Caco-2 (cell line): Measurements from ENCODE around the gene NENF. TPM values are rescaled to one million over a fixed set of nuclear protein-coding genes. Genes with fewer than 3 reads are reported as not detected.

Source experiments
- BruUV-seq: library from RNA; stranded (reverse); fragments of 400-500 nt; replicated peaks from 2 replicates; lab custom pipeline; 2021; lab: Mats Ljungman, UMichigan
- CTCF ChIA-PET: fragments of 300-600 bp; sonication (Branson Sonifier 250); formaldehyde crosslinking; loops from one replicate; lab custom pipeline; 2022; ENCODE audit warnings: antibody characterized with exemption; lab: Charles Lee
- POLR2A ChIA-PET: fragments of 300-600 bp; sonication (Branson Sonifier 250); formaldehyde crosslinking; loops from one replicate; lab custom pipeline; 2022; ENCODE audit warnings: antibody characterized with exemption; lab: Charles Lee
- DNase-seq, 2 experiments: peaks; one replicate each; pipeline versions ENCODE4 v3.0.0 to v3.0.0-alpha.2; 2020 to 2022
- H3K27me3 ChIP-seq: replicated peaks from 2 replicates; pipeline ENCODE4 v1.6.0; 2011; ENCODE audit warnings: low read length; ENCODE audit not compliant: control insufficient read depth, insufficient read depth
- H3K36me3 ChIP-seq: 2 replicates; pipeline ENCODE4 v1.5.1; 2011; ENCODE audit warnings: low read length; ENCODE audit not compliant: control insufficient read depth, insufficient read depth
- H3K4me1 ChIP-seq: fragments of 250-450 bp; sonication (Bioruptor Pico); 2 replicates; pipeline ENCODE4 v1.5.1; 2020; ENCODE audit warnings: mild to moderate bottlenecking
- H3K4me3 ChIP-seq: 2 replicates; pipeline ENCODE4 v1.5.1; 2011; ENCODE audit warnings: low read depth, mild to moderate bottlenecking, control low read depth, low read length
- H3K9me3 ChIP-seq: fragments of 250-450 bp; sonication (Bioruptor Pico); 2 replicates; pipeline ENCODE4 v1.5.1; 2020; ENCODE audit warnings: mild to moderate bottlenecking, moderate library complexity
- H3K27ac Mint-ChIP-seq: one replicate; pipeline ENCODE4 v1.8.0; 2022; ENCODE audit warnings: mixed read lengths; ENCODE audit not compliant: unreplicated experiment
- H3K27me3 Mint-ChIP-seq: one replicate; pipeline ENCODE4 v1.8.0; 2022; ENCODE audit warnings: mixed read lengths; ENCODE audit not compliant: insufficient read depth, unreplicated experiment
- H3K36me3 Mint-ChIP-seq: one replicate; pipeline ENCODE4 v1.8.0; 2022; ENCODE audit warnings: mild to moderate bottlenecking, mixed read lengths; ENCODE audit not compliant: insufficient read depth, unreplicated experiment
- H3K4me1 Mint-ChIP-seq: one replicate; pipeline ENCODE4 v1.8.0; 2022; ENCODE audit warnings: low read depth, mixed read lengths; ENCODE audit not compliant: unreplicated experiment
- H3K4me3 Mint-ChIP-seq: one replicate; pipeline ENCODE4 v1.8.0; 2022; ENCODE audit warnings: mild to moderate bottlenecking, moderate library complexity, mixed read lengths; ENCODE audit not compliant: unreplicated experiment
- H3K9me3 Mint-ChIP-seq: one replicate; pipeline ENCODE4 v1.8.0; 2022; ENCODE audit warnings: mixed read lengths; ENCODE audit not compliant: unreplicated experiment
- intact Hi-C: fragments of 100-400 bp; cut with micrococcal nuclease; formaldehyde crosslinking; loops from one replicate; pipeline ENCODE4 v1.10.0; 2022; ENCODE audit not compliant: unreplicated experiment
- total RNA-seq: library from RNA; stranded (reverse); gene quantifications from 2 replicates; pipeline ENCODE4 v1.2.3, GENCODE V29; 2022
- TF ChIP-seq, protein P1 (sequence below), 2 experiments: fragments of 200-600 bp in 1 of 2; IDR thresholded peaks; 1 replicate in 1 of 2; 2 replicates in 1 of 2; pipeline versions ENCODE4 v1.5.1 to v1.8.0; 2011 to 2022; ENCODE audit warnings: antibody characterized with exemption in 1 of 2, control low read depth in 1 of 2, inconsistent platforms in 1 of 2, low read depth in 1 of 2, low read length in 1 of 2, mild to moderate bottlenecking in 1 of 2, moderate library complexity in 1 of 2; ENCODE audit not compliant: insufficient read depth in 1 of 2, severe bottlenecking in 1 of 2, unreplicated experiment in 1 of 2

The NENF gene
- total RNA-seq, 1 experiment from 2014 or later, result 90.1 TPM

DNA sequence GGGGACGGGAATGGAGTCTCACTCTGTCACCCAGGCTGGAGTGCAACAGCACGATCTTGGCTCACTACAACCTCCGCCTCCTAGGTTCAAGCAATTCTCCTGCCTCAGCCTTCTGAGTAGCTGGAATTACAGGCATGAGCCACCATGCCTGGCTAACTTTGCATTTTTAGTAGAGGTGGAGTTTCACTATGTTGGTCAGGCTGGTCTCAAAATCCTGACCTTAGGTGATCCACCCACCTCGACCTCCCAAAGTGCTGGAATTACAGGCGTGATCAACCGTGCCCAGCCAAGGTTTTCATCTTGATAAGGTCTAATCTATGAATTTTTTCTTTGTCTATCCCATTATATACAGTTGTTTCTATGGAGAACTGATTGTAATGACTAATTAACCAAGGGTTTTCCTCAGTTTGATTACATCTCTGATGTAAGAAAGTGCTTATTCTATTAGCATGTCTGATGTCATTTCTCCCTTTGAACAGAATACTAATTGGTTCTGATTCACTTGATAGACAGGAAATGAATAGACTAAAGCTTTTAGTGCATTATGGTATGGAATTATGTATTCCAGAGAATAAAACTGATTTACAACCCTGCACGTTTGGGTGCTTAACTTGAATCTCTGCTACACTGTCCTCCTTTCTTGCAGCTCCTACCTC is 29.9 kb upstream of the NENF start:
- no peaks in the 10 kb centered on the region for H3K27me3 Mint-ChIP-seq
- no peak overlapping the region for H3K4me3 ChIP-seq
- intact Hi-C loops, result no loop called here
- H3K4me1 Mint-ChIP-seq, result no peaks in the 10 kb centered on the region
- H3K27ac Mint-ChIP-seq, result no peak overlapping the region
- no TSS peak for BruUV-seq
- peaks cover 26% of the 10 kb centered on the region for H3K36me3 Mint-ChIP-seq
- H3K27me3 ChIP-seq, result no peaks in the 10 kb centered on the region
- ChIA-PET CTCF (no interaction called here), POLR2A (no interaction called here)
- DNase-seq, result no peak
- TF ChIP-seq, protein P1, sequence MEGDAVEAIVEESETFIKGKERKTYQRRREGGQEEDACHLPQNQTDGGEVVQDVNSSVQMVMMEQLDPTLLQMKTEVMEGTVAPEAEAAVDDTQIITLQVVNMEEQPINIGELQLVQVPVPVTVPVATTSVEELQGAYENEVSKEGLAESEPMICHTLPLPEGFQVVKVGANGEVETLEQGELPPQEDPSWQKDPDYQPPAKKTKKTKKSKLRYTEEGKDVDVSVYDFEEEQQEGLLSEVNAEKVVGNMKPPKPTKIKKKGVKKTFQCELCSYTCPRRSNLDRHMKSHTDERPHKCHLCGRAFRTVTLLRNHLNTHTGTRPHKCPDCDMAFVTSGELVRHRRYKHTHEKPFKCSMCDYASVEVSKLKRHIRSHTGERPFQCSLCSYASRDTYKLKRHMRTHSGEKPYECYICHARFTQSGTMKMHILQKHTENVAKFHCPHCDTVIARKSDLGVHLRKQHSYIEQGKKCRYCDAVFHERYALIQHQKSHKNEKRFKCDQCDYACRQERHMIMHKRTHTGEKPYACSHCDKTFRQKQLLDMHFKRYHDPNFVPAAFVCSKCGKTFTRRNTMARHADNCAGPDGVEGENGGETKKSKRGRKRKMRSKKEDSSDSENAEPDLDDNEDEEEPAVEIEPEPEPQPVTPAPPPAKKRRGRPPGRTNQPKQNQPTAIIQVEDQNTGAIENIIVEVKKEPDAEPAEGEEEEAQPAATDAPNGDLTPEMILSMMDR (IDR thresholded peaks at IDR 0.05; ENCODE audit: insufficient read depth in 1 of 2, low read depth in 1 of 2, low read length in 1 of 2, severe bottlenecking in 1 of 2, unreplicated experiment in 1 of 2), result no peak
- H3K4me3 Mint-ChIP-seq, result no peak overlapping the region
- H3K4me1 ChIP-seq, result no peaks in the 10 kb centered on the region
- H3K36me3 ChIP-seq, result no peaks in the 10 kb centered on the region; the same call in 1 of the 2 replicates
- H3K9me3 Mint-ChIP-seq, result peaks cover 10% of the 10 kb centered on the region
- H3K9me3 ChIP-seq, result no peaks in the 10 kb centered on the region

DNA sequence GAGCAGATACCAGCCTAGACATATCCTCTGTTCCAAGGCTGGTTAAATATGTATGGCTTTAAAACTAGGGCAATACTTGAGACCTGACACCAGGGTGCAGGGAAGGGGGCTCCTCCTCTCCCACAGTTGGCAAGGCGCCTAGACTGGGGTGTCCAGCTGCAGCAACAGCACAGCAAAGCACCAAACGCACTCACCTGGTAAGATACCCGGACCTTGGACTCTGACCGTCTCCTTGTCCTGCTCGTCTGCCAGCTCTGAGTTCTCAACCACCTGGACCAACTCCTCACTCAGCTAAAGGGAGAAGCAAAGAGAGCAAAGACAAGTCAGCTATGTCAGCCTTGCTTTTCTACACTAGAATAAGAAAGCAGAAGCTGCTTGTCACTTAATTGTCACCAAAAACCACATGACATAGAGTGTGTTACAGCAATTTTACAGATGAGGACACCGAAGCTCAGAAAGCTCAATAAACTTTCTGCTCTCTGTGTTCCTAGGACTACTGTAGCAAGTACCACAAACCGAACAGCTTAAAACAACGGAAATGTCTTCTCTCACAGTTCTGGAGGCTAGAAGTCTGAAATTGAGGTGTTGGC is 22.4 kb upstream of the NENF start:
- Mint-ChIP-seq H3K9me3 (no peaks in the 10 kb centered on the region), H3K27me3 (no peaks in the 10 kb centered on the region), H3K4me1 (peaks cover 17% of the 10 kb centered on the region), H3K4me3 (no peak overlapping the region), H3K36me3 (peaks cover 21% of the 10 kb centered on the region), H3K27ac (no peak overlapping the region)
- no TSS peak for BruUV-seq
- Histone ChIP-seq H3K4me3 (no peak overlapping the region), H3K27me3 (no peaks in the 10 kb centered on the region), H3K9me3 (no peaks in the 10 kb centered on the region), H3K4me1 (peaks cover 7% of the 10 kb centered on the region), H3K36me3 (peaks cover 2% of the 10 kb centered on the region; the same call in 1 of the 2 replicates)
- ChIA-PET CTCF (interaction anchor here (1.3 kb wide), 1 partner anchor 45 kb away, joined by 4 read pairs; no protein-coding TSS in a partner anchor), POLR2A (no interaction called here)
- DNase-seq, result no peak
- intact Hi-C loops, result no loop called here
- TF ChIP-seq, protein P1 (IDR thresholded peaks at IDR 0.05; ENCODE audit: insufficient read depth in 1 of 2, low read depth in 1 of 2, low read length in 1 of 2, severe bottlenecking in 1 of 2, unreplicated experiment in 1 of 2), result no peak

DNA sequence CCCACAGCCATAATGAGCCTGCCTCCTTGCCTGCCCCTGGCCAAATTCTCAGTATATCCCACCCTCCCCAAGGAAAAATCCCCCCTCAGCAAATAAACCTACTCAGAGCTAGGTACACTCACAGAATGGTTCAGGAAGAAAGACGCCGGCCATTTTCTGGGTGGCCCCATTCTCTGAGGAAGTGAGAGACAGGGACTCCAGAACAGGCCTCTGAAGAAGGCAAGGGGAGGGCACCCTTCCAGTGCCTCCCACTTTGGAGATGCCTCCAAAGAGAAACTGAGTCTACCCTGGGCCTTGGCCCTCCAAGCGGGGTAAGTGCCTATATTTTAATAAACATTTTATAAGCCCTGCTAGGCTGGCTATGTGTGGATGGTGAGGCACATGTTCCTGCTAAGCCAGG is 20.3 kb upstream of the NENF start:
- H3K27me3 Mint-ChIP-seq, result no peaks in the 10 kb centered on the region
- no peaks in the 10 kb centered on the region for H3K9me3 Mint-ChIP-seq
- H3K4me3 ChIP-seq, result no peak overlapping the region
- peaks cover 7% of the 10 kb centered on the region for H3K4me1 ChIP-seq
- POLR2A ChIA-PET, result no interaction called here
- TF ChIP-seq, protein P1 (IDR thresholded peaks at IDR 0.05; ENCODE audit: insufficient read depth in 1 of 2, low read depth in 1 of 2, low read length in 1 of 2, severe bottlenecking in 1 of 2, unreplicated experiment in 1 of 2), result no peak
- H3K27ac Mint-ChIP-seq, result no peak overlapping the region
- H3K36me3 Mint-ChIP-seq, result peaks cover 18% of the 10 kb centered on the region
- H3K4me1 Mint-ChIP-seq, result peaks cover 17% of the 10 kb centered on the region
- peaks cover 2% of the 10 kb centered on the region; the same call in 1 of the 2 replicates for H3K36me3 ChIP-seq
- no TSS peak for BruUV-seq
- H3K9me3 ChIP-seq, result no peaks in the 10 kb centered on the region
- H3K27me3 ChIP-seq, result no peaks in the 10 kb centered on the region
- no peak overlapping the region for H3K4me3 Mint-ChIP-seq
- CTCF ChIA-PET, result no interaction called here
- intact Hi-C loops, result no loop called here
- DNase-seq, result no peak
